ENCODE data around the gene SLC40A1.
A peak's percentile ranks its signal among the peaks of the same experiment; 100 is the strongest.

Gene SLC40A1

DNA sequence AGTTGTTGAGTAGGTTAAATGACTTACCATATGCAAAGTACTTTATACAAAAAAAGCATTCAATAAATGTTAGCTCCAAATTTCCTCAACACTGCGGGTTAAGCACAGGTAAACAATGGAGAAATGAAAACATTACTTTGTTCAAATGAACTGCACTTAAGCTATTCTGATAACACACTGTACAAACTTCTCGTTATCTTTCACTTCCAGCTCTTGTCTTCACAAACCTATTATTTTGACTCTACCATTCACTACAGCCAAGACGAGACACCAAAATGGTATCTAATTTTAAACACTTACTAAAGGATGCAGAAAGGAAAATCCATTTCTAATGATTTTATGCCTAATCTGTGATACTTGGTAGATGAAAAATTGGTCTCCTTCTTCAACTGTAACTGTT lies 43.8 kb downstream of the SLC40A1 start:
- no peak for DNase-seq

DNA sequence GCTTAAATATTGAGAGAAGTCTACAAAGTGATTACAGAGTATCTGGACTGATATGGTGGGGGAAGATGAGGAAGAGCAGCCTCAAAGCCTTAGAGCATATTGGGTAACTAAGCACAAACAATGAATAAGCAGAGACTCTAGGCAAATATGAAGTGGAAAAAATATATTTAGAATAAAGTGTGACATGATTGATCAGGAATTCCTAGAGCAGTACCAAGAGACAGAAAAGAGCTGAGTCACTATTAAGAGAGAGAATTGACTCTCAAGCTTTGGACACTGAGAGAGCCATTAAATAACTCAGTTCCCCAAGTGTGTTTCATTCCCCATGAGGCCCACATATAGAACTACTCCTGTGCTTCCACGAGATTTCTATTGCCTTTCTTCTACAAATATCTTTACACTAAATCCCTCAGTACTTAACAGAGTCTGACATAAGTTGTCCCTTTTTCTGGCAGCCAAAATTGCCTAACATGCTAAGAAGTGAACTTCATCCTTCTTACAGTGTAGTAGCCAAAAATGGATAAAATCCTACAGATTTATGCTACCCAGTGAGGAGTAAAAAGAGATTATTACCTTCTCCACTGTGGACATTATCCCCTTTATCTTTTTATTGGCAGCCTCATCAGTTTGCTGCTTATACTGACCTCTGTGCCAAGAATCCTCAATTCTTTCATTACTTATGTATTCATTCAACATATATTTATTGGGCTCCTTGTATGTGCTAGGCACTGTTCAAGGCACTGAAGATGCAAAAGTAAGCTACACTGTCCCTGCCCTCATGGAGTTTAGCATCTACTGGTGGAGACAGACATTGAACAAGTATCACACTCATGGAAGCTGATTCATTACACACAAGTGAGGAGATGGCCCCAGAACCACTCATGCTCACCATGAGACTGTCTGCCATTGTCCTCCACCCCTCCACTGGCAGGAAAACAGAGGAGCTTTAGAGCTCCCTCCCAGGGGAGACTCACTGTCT lies 45.4 kb downstream of the SLC40A1 start:
- peak; percentile 25 for DNase-seq

DNA sequence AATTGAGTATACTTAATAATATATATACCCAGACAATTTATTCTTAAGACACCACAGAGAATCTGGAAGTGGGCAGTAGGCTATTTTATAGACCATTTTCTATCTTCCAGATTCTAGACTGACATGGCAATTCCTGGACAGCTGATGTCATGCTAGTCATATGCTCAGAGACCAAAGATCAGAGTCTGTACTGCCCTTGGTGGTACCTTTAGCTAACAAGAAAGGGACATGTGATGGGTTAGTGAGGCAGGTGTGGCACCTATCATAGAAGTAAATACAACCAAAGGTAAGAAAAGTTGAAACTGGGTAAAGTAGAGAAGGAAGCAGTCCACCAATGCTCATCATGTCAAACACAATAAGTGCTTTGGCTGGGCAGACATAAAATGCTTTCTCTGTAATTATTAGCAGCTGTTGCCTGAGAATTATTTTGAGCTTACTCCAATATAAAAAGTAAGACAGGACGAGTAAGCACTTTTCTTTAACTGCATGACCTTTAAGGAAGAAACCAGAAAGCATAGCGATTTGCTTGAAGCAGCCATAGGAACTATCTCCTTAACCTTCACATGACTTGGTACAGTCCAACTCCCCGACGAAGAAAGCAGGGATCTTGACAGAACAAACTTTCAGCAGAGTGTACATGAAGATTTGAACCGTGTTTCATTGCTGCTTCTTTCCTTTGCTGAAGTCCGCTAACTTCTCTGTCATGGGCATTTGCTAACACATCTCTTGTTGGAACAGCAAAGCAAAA lies 47.1 kb downstream of the SLC40A1 start:
- no peak for DNase-seq

DNA sequence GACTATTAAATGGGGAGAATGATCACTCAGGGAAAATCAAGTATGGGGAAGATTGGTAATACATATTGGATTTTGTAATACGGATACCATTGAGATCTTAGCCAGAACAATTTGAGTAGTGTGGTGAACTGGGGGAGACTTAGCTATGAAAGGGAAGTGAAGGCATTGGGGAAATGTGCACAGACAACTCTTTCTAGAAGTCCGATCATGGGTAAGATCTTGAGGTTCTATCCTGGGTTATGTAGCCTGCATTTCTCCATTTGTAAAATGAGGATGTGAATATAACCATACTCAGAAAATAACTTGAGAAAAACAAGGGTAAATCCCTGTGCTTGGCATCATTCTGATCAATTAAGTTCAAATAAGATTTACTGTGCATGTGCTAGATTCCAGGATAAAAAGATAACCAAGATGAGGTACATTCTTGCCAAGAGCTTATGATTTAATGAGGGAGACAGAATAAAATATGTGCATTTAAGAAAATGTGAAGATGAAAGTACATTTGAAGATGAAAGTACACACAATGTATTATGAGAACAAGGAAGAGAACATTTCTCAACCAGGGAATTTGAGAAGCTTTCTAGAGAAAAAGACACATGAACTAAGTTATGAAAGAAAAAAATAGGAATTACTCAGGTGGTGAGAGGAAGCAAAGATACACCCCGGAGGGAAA lies 49.5 kb downstream of the SLC40A1 start:
- peak; percentile 79 for DNase-seq

DNA sequence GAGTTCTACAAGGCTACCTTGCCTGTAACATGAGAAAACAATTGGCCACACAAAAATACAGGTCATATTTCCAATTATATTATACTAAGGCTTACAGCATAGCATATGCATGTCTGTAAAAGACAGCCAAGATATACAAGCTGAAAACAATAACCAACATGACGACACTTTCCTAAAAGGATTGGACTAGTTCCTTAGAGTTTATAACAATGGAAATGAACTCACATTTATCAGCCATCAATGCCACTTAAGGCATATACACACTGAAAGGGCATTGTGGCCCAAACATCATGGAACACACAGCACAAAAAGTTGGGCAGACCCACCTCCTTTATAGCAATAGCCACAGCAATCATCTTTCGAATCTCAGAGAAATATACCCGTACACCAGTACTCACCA lies 52.0 kb downstream of the SLC40A1 start:
- DNase-seq, result no peak

DNA sequence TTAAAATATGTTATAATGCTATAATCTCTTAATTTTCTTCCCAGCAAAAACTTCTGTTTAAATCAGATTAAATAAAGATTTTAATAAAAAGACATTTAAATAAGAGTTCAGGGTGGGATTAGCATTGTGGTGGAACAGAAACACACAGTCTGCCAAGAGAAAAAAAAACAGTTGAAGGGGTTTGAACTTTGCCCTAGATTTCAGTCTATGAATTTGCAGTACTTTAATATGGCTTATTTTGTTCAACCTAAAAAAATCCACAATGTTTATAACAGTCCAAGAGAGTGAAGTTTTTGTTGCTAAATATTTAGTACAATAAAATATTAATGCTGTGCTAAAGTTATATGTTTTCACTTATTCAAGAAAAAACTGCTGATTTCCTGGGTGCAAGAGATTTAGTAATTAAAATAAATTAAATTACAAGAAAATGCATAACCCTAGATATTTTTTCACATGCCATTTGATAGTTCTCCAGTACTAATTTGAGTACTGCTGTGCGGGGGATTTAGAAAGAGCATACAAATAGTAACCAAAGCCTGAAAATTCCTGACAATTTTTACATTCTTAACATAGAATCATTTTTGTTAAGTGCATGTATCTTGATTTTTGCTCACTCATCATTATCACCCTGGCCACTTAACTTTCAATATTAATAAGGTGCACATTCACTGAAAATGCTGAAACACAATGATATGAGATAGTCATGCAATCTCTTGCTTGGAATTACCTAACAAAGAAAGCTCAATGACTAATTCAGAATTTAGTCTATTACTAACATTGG lies 52.6 kb downstream of the SLC40A1 start:
- DNase-seq, result no peak

DNA sequence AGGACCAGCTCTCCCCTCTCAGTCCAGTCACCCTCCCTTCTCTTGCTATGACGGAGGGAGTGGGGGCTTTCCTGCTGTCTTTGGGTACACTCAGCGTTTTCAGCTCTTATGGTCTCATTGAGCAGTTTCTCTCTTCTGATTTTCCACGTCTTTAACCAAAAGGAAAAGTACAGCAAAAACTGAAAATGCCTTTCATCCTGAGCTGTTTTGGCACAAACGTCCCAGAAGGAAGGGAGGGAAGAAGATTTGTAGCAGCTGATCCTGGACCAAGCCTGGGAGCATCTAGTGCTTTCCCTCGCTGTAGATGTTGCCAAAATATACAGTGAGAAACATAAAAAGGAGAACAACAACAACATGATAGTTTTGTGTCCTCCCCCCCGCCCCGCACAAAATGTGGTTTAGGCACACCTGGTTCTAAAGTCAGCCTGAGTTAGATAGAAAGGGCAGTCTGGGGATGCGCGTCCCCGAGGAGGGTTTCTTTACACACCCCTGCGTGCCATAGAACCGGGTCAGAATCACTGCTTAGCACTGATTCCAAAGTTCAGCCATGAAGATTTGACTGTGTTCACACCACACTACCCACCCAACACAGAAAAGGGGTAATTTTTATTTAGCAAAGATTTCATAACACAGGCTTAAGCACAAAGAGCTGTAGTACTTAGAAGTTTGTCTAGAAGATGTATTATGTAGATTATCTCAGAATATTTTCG lies 53.4 kb downstream of the SLC40A1 start:
- DNase-seq, result no peak

DNA sequence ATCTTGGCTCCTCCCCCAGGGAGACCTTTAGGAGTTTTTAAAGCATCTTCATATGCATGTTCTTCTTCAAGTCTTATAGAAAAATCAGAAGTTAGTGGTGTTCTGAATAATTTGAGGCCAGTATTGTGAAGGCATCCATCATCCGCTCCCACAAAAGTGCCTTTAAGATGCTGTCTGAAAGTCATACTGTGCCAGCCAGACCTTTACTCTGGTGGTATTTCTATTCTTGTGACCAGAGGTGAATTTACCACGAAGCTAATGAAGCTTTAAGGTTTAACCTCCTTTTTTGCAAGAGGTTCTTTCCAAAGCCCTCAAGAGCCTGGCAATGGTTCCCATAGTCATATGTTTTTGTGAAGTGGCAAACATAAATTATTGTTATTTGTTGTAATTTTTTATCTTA lies 54.3 kb downstream of the SLC40A1 start:
- DNase-seq, result no peak

DNA sequence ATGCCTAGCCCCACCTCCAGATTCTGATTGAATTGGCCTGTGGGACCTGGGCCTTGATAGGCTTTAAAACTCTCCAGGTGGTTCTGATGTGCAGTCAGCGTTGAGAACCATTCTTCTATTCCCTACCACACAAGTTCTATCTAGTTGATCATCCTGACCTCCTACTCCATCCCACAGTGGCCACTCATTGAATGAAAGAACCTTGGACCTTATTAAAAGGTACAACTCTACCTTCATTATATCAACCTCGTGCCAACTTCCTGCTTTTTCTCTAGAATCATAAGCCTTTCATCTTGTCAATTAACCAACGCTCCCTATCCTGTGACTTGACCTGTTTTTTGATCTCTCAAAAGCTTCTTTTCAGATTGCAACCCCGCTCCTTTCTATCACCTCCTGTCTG lies 55.8 kb downstream of the SLC40A1 start:
- DNase-seq, result no peak

DNA sequence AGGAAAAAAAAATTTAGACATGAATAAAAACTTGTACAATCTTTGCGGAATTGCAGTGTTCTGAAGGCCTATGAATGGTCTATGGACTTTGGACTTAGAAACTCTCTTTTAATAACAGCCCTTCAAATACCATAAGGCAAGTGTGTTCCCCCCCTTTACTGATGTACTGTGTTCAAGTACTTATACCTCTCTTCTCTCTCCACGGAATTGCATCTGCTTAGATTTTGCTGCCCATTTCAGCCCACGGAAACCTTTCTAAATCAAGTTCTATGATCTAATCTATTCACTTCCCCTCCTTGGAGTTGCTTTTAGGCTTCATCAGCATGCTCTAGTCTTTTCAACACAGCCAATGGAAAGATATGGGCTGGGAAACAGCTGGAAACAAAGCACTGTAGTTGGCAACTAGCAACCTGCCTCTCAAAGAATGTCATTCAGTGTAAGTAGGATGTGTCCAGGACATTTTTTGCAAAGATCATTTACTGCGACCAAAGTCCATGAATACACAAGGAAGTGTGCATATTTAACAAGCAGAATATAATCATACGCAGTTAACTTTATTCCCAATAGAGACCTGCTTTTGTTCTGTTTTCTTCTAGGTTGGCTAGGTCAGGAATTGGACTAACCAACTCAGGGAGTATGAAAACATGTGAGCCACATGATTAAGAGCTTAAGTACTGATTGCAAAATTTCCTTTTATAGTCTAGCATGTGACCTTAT lies 58.0 kb downstream of the SLC40A1 start:
- peak; percentile 27 for DNase-seq

DNA sequence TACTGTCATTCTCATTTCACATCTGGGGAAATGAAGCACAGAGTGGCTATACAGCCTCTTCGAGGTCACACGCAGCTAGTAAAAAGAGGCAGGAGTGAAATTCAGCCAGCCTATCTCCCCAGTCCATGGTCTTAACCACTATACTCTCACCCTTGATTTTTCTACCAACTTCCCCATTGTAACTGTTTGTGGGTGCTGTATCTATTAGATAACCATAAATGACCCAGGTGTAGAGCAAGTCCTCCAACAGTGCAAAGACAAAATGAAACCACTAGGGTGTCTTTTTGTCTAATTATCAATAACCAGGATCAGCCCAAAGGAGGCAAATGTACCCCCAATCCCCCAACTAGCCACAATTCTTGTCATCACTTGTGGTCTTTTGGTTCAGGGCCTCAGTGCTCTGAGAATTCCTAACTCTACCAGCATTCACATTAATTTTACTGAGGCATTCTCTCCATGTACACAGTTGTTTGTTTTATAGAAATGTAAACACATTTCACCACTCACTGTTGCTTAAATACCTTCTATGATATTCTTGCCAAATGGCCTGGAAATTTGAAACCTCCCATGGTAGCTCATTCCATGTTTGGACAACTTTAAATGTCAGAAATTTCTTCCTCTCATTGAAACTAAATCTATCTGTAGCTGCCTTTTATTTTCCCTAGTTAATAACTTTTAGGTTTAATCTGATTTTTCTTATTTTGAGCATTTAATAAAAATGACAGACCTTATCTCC lies 58.7 kb downstream of the SLC40A1 start:
- peak; percentile 17 for DNase-seq

DNA sequence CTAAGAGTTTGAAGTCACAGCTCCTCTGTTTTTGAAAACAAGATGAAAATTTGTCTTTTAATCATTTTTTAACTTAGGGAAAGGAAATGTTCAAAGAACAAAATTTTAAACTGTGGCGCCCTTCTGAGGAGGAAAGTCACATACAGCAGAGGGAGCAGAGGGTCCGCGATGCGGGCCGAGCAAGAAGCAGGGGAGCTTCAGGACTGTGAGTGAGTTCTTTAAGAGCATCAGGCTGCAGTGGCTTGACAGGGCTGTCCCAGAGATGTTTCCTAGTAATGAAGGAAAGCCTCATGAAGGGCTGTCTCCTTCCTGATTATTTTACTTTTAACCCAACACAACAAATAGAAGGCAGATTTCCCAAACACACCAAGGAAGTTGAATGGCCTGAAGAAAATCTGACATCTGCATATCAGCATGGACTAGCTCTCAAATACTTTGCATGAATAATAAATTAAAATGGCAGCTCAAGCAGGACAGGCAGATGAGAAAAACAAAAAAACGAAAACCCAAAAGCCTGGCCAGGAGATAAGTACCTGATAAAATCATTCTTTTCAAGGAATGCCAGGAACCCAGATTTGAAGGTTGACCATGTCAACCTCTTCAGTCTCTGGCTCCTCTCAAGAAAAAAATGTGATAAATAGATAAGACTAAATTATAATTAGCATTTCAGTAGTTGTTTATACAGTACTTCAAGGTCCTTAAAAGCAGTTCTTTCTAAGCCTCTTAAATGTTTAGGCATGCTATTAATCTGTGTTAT lies 60.8 kb downstream of the SLC40A1 start:
- no peak for DNase-seq

DNA sequence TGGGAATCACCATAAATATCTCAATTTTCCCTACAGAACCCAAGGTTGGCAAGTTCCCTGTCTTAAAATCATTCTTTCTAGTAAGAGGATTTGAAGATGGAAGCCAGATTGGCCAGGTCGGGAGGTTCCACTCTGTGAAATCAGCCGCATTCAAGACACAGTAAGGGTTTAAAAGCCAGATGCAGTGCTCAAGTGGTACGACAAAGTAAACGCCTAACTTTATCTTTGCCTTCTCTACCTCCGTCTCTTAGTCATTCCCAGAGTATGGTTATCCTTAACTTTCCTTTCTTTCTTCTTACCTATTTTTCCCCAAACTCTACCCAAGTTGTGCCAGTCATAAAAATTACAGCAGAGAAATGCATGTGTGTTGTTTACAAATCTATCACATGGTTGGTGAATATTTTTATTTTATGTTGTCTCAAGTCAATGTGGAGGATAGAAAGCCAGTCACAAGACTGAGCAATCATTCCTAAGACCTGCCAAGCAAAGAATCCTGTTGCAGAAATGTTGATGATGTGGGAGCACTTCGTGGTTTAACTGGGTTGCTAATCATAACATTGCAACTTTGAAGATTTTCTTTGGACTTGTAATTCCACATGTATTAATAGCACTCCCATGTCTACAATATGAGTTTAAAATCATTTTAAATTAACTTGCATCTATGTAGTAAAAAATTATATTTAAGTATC lies 62.6 kb downstream of the SLC40A1 start:
- DNase-seq, result no peak

DNA sequence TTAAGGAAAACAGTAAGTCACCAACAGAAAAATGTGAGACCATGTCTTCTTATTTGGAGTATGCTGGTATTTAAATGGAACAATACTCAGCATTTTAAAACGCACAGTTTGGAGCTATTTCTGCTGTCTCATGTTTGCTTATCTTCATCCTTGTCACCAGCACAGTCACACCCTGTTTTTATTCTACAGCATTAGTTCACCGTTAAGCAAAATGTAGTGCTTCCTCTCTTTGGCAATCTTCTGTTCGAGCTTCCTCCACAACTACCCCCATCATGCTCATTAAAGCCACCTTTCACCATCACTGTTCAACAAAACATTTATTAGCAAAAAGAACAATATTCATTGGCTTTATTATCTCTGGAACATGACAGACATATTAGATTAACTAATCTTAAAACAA lies 64.0 kb downstream of the SLC40A1 start:
- peak; percentile 64 for DNase-seq

DNA sequence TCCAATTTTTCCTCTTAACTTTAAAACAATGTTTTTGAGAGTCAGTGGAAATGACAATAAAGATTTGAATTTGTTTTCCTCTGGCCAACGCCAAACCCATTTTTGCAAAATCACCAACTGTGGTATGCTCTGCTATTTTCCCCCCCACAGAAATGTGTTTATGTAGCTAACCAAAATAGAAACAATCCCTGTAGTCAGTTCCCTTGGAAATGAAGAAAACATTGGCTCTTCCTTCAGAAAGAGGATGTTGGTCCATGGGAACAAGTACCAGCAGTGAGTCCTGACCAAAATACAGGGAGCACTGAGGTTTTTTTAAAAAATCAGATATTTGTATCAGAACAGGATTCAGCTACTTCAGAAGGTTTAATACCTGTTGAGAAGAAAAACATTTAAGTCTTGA lies 65.3 kb downstream of the SLC40A1 start:
- no peak for DNase-seq

DNA sequence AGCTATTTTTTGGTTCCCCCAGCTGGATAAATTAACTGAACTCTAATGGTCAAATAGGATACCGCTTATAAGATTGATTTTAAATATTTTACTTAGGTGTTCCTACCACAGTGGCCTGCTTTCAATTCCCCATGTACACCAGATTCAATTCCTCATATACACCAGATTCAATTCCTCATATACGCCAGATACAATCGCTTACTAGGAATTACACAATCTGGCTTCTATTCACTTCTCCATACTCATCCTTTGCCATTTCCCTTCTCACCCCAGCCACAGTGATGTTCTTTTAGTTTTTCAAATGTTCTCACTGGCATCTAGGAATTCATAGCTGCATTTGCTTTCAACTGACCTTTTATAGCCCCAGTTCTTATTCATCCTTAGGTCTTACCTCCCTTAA lies 66.5 kb downstream of the SLC40A1 start:
- peak; percentile 97 for DNase-seq

DNA sequence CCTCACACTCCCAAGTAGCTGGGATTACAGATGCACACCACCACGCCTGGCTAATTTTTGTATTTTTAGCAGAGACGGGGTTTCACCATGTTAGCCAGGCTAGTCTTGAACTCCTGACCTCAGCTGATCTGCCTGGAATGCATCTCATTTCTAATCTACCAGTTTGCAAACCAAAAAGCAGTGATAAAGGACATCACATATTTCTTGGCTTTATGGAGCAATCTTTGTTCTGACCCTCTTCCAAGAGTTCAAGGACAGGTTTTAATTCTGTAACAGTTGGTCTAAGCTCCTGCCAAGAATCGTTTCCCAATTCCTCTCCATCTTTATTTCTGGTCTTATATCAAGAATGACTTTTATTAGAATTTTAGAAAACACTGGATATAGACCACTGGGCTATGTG lies 67.7 kb downstream of the SLC40A1 start:
- peak; percentile 27 for DNase-seq

DNA sequence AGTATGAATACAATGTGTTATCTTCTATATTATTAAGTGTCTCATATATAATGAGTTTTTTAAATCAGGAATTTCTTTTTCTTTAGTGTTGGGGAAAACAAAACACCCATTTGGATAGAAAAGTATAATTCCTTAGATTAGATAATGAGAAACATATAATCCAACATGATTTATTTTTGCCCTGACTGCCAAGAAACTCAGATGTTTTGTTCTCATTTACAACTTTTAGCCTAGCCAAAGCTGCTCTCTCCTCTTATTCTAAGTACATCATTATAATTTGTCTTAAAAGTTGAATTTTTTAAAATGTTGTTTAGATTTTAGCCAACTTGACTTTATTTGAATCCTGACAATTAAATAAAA lies 68.6 kb downstream of the SLC40A1 start:
- no peak for DNase-seq
